Coronary artery (tissue), 2 donors: Measurements from ENCODE around the gene ACBD4.
A peak's percentile ranks its signal among the peaks of the same experiment; 100 is the strongest.

ENCODE experiments used
- DNase-seq: peaks from one replicate; pipeline ENCODE4 v3.0.0-alpha.2; 2017; ENCODE audit warnings: low spot score
- H3K27ac ChIP-seq, 2 donors: fragments of 200-600 bp; sonication (generic); one replicate each; pipeline ENCODE4 v1.5.1; 2016 to 2019
- H3K4me3 ChIP-seq: fragments of 200-600 bp; sonication (generic); 2 replicates; pipeline ENCODE4 v1.5.1; 2016; ENCODE audit warnings: mild to moderate bottlenecking, moderate library complexity
- TF ChIP-seq, protein P1 (sequence below): fragments of 200-600 bp; sonication (generic); IDR thresholded peaks from one replicate; pipeline ENCODE4 v1.5.1; 2019; ENCODE audit warnings: antibody characterized with exemption

The ACBD4 gene

DNA sequence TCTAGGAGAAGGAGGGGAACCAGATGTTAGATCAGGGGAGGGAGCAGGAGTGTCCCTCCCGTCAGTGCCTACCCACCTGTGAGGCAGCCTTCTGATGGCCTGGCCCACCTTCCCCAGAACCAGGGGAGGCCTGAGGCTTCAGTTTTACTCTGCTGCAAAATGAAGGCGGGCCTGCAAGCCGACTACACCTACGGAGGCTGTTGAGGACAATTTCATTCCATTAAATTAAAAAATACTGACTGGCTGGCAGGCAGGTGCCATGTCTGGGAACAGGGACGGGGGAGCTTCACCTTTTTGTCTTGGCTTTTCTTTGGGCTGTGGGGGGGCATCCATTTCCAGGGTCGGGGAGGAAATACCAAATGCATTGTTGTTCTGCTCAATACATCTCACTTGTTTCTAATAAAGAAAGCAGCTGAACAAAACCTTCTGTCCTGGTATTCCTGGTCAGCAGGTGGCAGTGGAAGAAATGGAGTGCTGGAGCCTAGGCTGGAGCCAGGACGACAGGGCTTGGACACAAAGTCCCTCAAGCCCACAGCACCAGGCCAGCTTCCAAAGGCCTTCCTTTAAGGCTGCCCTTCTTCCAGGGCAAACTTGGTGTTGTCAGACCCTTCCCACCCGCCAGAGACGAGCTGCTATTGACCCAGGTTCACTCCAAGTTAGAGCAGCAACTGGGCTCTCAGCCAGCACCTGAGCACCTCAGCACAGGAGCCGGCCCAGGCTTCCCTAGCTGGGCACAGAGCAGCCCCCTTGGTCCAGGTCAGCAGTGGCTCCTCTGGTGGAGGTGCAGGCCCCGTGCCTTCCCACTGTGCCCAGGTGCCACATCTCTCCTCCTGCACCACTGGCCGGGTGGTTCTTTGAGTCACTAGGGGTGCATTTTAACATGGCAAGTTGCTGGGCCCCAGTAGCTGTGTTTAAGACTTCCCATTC is 26.6 kb upstream of the ACBD4 start:
- TF ChIP-seq, protein P1, sequence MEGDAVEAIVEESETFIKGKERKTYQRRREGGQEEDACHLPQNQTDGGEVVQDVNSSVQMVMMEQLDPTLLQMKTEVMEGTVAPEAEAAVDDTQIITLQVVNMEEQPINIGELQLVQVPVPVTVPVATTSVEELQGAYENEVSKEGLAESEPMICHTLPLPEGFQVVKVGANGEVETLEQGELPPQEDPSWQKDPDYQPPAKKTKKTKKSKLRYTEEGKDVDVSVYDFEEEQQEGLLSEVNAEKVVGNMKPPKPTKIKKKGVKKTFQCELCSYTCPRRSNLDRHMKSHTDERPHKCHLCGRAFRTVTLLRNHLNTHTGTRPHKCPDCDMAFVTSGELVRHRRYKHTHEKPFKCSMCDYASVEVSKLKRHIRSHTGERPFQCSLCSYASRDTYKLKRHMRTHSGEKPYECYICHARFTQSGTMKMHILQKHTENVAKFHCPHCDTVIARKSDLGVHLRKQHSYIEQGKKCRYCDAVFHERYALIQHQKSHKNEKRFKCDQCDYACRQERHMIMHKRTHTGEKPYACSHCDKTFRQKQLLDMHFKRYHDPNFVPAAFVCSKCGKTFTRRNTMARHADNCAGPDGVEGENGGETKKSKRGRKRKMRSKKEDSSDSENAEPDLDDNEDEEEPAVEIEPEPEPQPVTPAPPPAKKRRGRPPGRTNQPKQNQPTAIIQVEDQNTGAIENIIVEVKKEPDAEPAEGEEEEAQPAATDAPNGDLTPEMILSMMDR: no peak
- Histone ChIP-seq H3K4me3 (no peak overlapping the region), H3K27ac (peak overlapping the region; percentile 24 to 87)
- DNase-seq: no peak

GRCh38 chr17:45110676-45111611 is 24.5 kb upstream of the ACBD4 start:
- TF ChIP-seq, protein P1: no peak
- Histone ChIP-seq H3K4me3 (peak overlapping the region; percentile 33), H3K27ac (peak overlapping the region; percentile 72 to 87)
- DNase-seq: no peak

GRCh38 chr17:45111850-45112249 is 23.6 kb upstream of the ACBD4 start:
- peak overlapping the region; percentile 72 to 87 for H3K27ac ChIP-seq

GRCh38 chr17:45112559-45113423 is 22.7 kb upstream of the ACBD4 start:
- no peak overlapping the region for H3K4me3 ChIP-seq
- peak overlapping the region; percentile 72 to 87 for H3K27ac ChIP-seq
- DNase-seq: no peak
- TF ChIP-seq, protein P1: no peak

More at GRCh38 chr17:45111850-45112249, 23.6 kb upstream of the ACBD4 start:
- DNase-seq: no peak
- no peak overlapping the region for H3K4me3 ChIP-seq
- TF ChIP-seq, protein P1: no peak

GRCh38 chr17:45113424-45113754 is 22.1 kb upstream of the ACBD4 start:
- Histone ChIP-seq H3K27ac (peak overlapping the region in 1 of 2 donors; percentile 87), H3K4me3 (no peak overlapping the region)
- DNase-seq: no peak
- TF ChIP-seq, protein P1: no peak
